ENCODE data around the gene PPP1R3C.

Gene PPP1R3C

GRCh38 chr10:91632671-91633550 lies at the start of gene PPP1R3C:
PPP1R3C (minus strand) TSS chr10:91633071; CDS start chr10:91632969, 102 bp downstream.
- DNase-seq, result peak; percentile 29

- DNase-seq, result no peak
Observed at GRCh38 chr10:91681361-91682276, 48.7 kb upstream of the PPP1R3C start.

DNA sequence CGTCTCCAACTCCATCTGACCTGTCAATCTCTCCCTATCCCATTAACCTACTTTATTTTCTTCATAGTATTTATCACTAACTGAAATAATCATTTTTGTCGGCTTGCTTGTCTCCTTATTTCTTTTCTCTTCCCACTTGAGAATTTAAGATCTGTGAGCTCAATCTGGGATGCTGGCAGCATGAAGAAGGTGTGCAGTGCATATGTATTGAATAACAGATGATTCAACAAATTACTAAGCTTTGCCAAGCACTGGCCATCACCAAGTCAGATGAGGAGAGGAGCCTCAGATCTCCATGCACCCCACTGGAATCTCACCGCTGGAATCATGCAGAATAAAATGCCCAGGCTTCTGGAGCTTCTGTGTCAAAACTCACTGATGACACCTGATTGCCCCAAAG lies 47.6 kb upstream of the PPP1R3C start:
- DNase-seq, result no peak

DNA sequence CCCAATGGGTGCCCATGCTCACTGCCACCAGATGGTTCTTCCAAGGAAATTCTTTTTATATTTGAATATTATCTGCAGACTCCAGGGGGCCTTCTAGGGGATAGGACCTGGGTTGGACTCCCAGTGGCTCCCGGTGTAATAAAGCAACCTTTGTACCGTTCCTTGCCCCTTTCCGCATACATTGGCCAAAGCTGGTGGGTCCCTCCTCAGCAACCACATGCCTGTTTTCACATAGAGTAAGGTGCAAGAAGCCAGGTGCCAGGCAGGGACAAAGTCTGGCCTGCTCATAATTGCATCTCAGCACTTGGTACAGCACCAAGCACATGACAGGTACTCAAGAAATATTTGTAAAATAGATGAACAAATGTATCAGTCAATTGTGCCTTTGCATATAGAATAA lies 46.4 kb upstream of the PPP1R3C start:
- no peak for DNase-seq

DNA sequence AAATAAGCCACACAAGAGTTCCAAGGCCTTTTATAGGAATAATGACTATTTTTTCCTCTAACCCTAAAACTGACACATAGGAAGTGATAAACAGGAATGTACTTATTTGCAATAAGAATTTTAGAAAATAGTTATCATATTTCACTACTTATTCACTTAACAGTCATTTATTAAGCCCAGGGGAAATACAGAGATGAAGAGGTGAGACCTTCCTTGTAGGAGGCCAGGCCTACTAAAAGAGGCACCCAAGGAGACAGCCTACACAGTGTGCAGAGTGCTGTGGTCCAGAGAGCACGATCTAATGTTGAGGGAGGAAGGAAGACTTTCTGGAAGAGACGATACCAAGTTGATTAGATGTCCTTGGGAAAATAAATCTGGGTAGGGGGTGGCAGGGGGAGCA lies 45.0 kb upstream of the PPP1R3C start:
- no peak for DNase-seq

- DNase-seq, result no peak
Observed at GRCh38 chr10:91672021-91672608, 39.2 kb upstream of the PPP1R3C start.

- no peak for DNase-seq
Observed at GRCh38 chr10:91668913-91669312, 36.0 kb upstream of the PPP1R3C start.

DNA sequence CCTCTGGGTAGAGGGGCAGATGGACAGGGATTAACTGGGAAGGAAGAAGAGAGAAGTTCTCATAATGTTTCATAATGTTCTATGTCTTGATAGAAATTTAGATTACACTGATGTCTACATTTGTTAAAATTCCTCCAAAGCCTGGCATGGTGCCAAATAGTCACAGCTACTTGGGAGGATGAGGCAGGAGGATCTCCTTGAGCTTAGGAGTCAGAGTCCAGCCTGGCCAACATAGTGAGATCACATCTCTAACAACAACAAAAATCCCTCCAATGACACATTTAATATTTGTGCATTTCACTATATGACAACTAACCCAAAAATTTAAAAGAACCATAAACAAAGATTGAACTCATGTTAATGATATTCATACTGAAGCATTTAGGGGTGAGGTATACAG lies 33.0 kb upstream of the PPP1R3C start:
- DNase-seq, result no peak

- no peak for DNase-seq
Observed at GRCh38 chr10:91664426-91664825, 31.6 kb upstream of the PPP1R3C start.

- DNase-seq, result no peak
Observed at GRCh38 chr10:91662993-91663392, 30.1 kb upstream of the PPP1R3C start.

- no peak for DNase-seq
Observed at GRCh38 chr10:91653219-91653870, 20.5 kb upstream of the PPP1R3C start.

DNA sequence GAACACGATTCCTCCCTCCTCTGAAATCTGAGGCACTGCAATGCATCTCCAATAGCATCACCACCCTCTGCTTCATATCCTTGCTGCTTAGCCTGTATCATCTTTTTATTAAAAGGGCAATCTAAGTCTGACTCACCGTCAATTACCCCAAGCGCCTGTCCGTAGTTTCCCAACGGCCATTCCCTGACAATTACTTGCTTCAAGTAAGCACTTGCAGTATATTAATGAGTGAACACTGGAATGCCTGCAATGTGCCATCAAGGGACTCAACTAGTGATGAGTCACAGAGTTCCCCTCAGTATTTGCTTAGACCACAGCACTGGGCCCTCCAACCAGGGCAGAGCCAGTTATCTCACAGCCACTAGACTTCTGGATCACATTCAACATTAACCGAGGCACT lies 19.5 kb upstream of the PPP1R3C start:
- DNase-seq, result no peak

DNA sequence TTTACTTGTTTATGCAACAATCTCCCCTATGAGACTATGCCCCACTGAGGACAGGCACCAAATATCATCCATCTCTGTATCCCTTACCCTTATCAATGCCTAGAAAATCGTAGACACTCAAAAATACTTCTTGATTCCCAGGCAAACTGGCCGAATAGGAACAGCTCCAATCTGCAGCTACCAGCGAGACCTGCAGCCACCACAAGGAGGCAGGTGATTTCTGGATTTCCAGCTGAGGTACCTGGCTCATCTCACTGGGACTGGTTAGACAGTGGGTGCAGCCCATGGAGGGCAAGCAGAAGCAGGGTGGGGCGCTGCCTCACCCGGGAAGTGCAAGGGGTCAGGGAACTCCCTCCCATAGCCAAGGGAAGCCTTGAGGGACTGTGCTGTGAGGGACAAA lies 10.8 kb upstream of the PPP1R3C start:
- no peak for DNase-seq

DNA sequence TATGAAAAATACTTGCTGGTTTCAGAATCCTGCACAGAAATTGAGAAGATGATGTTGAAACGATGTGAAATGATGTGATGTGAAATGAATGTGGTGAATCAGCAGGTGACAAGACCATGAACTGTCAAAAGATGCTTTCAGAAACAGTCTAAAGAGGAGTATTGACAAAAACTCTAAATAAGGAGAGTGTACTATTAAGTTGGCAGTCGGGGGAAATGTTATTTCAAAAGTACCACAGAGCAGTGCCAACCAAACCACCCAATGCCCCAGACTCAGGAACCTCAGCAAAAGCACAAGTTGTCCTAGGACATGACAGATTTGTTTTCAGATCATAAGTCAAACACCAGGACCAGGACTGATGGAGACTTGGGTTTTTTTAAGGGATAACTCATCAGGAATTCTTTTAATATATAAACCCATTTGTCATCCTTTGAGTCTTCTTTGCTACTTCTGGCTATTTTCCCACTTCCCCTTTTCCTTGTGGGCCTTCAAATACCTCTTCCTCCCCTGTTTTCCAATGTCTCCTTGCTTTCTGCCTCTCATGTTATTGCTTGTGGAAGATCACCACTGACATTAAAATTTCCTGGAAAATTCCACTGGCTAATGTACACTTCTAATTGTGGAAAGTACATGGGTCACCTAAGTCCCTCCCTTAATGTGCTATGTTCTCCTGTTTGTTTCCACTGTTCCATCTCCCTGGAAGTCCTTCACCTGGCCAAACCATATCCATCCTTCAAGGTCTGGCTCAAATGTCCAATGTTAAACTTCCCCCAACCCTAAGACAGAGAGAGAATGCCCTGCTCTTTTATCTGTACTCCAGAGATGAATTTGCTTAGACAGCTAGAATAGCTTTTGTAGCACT lies 10.2 kb upstream of the PPP1R3C start:
- no peak for DNase-seq

DNA sequence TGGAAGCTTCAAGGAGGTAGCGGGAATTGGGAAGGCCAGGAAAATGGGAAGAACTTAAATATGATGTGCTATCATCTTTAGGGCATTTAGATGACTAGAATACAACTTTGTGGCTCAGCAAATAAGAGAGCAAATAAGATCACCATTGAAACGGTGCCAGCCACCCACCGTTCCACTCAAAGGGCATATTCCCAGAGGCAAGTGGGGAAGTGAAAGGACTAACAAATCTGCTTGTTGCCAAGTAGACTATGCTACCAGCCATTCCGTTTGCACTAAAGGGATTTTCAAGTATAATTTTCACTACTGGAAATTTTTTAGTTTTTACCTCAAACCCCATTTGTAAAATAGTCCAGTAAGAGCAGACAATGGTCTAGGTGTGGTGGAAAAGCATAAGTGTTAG lies 4.0 kb upstream of the PPP1R3C start:
- DNase-seq, result no peak

- peak; percentile 34 for DNase-seq
Observed at GRCh38 chr10:91635401-91636400, 2.8 kb upstream of the PPP1R3C start.

DNA sequence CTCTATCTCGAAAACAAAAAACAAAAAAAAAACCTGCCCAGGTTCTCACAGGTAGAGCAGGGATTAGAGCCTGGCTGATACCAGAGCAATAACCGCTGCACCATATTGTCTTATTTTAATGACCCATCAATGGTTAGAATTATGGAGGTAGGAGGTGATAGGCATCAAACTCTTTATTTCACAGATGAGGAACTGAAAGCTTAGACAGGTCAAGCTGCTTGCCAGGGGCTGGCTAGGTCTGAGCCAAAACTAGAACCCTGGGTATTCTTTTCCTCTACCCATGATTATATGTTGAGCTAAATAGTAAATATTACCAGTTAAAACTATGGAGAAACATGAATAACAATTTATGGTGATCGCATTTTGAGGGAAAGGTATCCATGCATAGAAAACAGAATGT lies 2.0 kb upstream of the PPP1R3C start:
- no peak for DNase-seq

DNA sequence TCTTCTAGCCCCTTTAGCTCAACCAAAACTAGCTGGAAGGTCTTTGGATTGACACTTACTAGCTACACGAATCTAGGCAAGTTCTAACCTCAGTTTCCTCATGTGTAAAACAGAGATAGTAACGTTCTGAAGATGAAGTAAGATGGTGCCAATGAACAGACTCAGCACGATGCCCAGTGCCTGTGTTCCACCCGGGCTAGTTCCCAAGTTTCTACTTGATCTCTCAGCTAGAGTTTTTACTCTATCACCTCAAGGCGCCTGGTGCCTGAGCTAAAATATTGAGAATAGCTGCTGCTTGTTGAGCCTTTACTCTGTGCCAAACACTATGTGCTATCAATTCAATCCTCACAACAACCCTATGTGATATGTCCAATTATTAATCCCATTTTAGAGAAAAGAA lies 1.4 kb upstream of the PPP1R3C start:
- DNase-seq, result no peak

- no peak for DNase-seq
Observed at GRCh38 chr10:91630625-91631024, 2.2 kb downstream of the PPP1R3C start.

- DNase-seq, result no peak
Observed at GRCh38 chr10:91629715-91630549, 2.9 kb downstream of the PPP1R3C start.

All from activated CD8-positive, alpha-beta memory T cell treated with anti-CD3 and anti-CD28 coated beads, Interleukin-2, amount 50 U/mL, for 4 hours (primary cell).